Activated CD8-positive, alpha-beta T cell treated with anti-CD3 and anti-CD28 coated beads for 36 hours (primary cell): ENCODE data around the gene PIRT. TPM values are rescaled to one million over a fixed set of nuclear protein-coding genes. Genes with fewer than 3 reads are reported as not detected.

Experiments used
- ATAC-seq: fragments of 200-7000 bp; cut with Tn5 transposase; one replicate; pipeline ENCODE4 v1.10.0; 2021; ENCODE audit warnings: mild to moderate bottlenecking, moderate library complexity
- CTCF ChIA-PET: fragments of 350-600 bp; sonication (Branson Sonifier 250); formaldehyde crosslinking; loops from one replicate; lab custom pipeline; 2021; ENCODE audit warnings: antibody characterized with exemption; lab: Charles Lee
- POLR2A ChIA-PET: fragments of 350-600 bp; sonication (Branson Sonifier 250); formaldehyde crosslinking; loops from one replicate; lab custom pipeline; 2021; ENCODE audit warnings: antibody characterized with exemption; lab: Charles Lee
- DNase-seq: peaks from one replicate; pipeline ENCODE4 v3.0.0-alpha.2; 2020
- H3K27ac Mint-ChIP-seq: one replicate; pipeline ENCODE4 v1.8.0; 2021; ENCODE audit warnings: mild to moderate bottlenecking, mixed read lengths
- H3K27me3 Mint-ChIP-seq: one replicate; pipeline ENCODE4 v1.8.0; 2021; ENCODE audit warnings: mixed read lengths
- H3K36me3 Mint-ChIP-seq: one replicate; pipeline ENCODE4 v1.8.0; 2021; ENCODE audit warnings: low read depth, mixed read lengths
- H3K4me1 Mint-ChIP-seq: one replicate; pipeline ENCODE4 v1.8.0; 2021; ENCODE audit warnings: low read depth, mixed read lengths
- H3K4me3 Mint-ChIP-seq: one replicate; pipeline ENCODE4 v1.8.0; 2021; ENCODE audit warnings: mild to moderate bottlenecking, moderate library complexity, mixed read lengths
- H3K9me3 Mint-ChIP-seq: one replicate; pipeline ENCODE4 v1.8.0; 2021; ENCODE audit warnings: mixed read lengths
- intact Hi-C: fragments of 100-400 bp; cut with micrococcal nuclease; formaldehyde crosslinking; loops from one replicate; pipeline ENCODE4 v1.10.0; 2022
- total RNA-seq, 2 experiments: library from RNA; stranded (reverse); gene quantifications; one replicate each; pipeline ENCODE4 v1.2.3, GENCODE V29; 2021
- TF ChIP-seq, protein P1 (sequence below): fragments of 200-600 bp; IDR thresholded peaks from one replicate; pipeline ENCODE4 v1.8.0; 2022; ENCODE audit warnings: antibody characterized with exemption, mild to moderate bottlenecking

Gene PIRT
- total RNA-seq, 2 experiments from 2014 or later: not detected

GRCh38 chr17:10775740-10776356 lies 62.0 kb downstream of the PIRT start:
- ChIA-PET POLR2A (no interaction called here), CTCF (no interaction called here)
- Mint-ChIP-seq H3K27ac (no peak overlapping the region), H3K9me3 (peaks cover 3% of the 10 kb centered on the region), H3K36me3 (no peaks in the 10 kb centered on the region), H3K27me3 (peaks cover 3% of the 10 kb centered on the region), H3K4me3 (no peak overlapping the region), H3K4me1 (no peaks in the 10 kb centered on the region)
- DNase-seq: no peak
- no peak for ATAC-seq
- intact Hi-C loops: no loop called here
- TF ChIP-seq, protein P1, sequence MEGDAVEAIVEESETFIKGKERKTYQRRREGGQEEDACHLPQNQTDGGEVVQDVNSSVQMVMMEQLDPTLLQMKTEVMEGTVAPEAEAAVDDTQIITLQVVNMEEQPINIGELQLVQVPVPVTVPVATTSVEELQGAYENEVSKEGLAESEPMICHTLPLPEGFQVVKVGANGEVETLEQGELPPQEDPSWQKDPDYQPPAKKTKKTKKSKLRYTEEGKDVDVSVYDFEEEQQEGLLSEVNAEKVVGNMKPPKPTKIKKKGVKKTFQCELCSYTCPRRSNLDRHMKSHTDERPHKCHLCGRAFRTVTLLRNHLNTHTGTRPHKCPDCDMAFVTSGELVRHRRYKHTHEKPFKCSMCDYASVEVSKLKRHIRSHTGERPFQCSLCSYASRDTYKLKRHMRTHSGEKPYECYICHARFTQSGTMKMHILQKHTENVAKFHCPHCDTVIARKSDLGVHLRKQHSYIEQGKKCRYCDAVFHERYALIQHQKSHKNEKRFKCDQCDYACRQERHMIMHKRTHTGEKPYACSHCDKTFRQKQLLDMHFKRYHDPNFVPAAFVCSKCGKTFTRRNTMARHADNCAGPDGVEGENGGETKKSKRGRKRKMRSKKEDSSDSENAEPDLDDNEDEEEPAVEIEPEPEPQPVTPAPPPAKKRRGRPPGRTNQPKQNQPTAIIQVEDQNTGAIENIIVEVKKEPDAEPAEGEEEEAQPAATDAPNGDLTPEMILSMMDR: no peak

DNA sequence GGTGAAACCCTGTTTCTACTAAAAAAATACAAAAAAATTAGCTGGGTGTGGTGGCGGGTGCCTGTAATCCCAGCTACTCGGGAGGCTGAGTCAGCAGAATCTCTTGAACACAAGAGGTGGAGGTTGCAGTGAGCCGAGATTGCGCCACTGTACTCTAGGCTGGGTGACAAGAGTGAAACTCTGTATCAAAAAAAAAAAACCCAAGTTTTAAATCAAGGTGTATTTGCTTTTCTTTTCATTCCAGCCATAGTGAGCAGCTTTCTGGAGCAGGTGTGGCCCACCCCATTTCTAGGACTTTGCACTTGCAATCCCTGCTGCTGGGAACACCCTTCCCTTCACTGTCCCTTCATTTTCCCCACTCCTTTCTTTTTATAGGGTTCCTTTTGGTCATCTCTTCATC lies 62.8 kb downstream of the PIRT start:
- Mint-ChIP-seq H3K9me3 (peaks cover 3% of the 10 kb centered on the region), H3K27ac (no peak overlapping the region), H3K4me3 (no peak overlapping the region), H3K36me3 (no peaks in the 10 kb centered on the region), H3K27me3 (peaks cover 2% of the 10 kb centered on the region), H3K4me1 (no peaks in the 10 kb centered on the region)
- ChIA-PET CTCF (no interaction called here), POLR2A (no interaction called here)
- ATAC-seq: no peak
- TF ChIP-seq, protein P1: no peak
- intact Hi-C loops: no loop called here
- no peak for DNase-seq

DNA sequence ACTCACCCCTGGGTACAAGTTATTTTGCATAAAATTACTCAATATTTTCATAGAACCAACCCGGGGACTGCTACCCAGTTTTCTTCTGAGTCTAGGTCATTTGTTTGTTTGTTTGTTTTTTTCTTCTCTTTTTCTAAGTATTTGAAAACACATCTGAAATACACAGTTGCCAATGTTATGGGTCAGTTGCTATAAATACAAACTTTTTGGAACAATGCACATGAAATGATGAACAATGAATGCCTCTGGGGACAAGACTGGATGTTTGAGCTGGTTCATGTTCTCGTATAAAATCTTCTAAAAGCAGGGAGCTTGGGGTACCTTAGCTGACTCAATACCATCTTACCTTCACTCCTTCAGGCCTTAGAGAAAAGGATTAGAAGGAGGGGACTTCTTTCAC lies 64.5 kb downstream of the PIRT start:
- ATAC-seq (no peak), DNase-seq (no peak)
- H3K36me3 Mint-ChIP-seq: no peaks in the 10 kb centered on the region
- intact Hi-C loops: loop anchor here (2.0 kb wide), 1 partner anchor 71 kb away; no protein-coding TSS in a partner anchor
- CTCF ChIA-PET: interaction anchor here (1.0 to 3.0 kb wide), 11 partner anchors 10 to 371 kb away, joined by 3 to 33 read pairs (median 5); no protein-coding TSS in a partner anchor
- TF ChIP-seq, protein P1: no peak
- H3K27ac Mint-ChIP-seq: no peak overlapping the region
- peaks cover 2% of the 10 kb centered on the region for H3K27me3 Mint-ChIP-seq
- POLR2A ChIA-PET: no interaction called here
- peaks cover 3% of the 10 kb centered on the region for H3K9me3 Mint-ChIP-seq
- H3K4me1 Mint-ChIP-seq: no peaks in the 10 kb centered on the region
- H3K4me3 Mint-ChIP-seq: no peak overlapping the region

Other genes starting within 250 kb of the PIRT start
- 1 to 10 TPM; 1.8 to 4.1 TPM for gene MYH3, start 180.8 kb downstream of the PIRT start, total RNA-seq
- gene SCO1, start 140.6 kb downstream of the PIRT start, total RNA-seq: 10 to 100 TPM; 45.3 to 45.4 TPM
- gene ADPRM, start 140.5 kb downstream of the PIRT start, total RNA-seq: 10 to 100 TPM; 13.0 to 13.6 TPM
- gene TMEM220, start 108.1 kb downstream of the PIRT start, total RNA-seq: 1 to 10 TPM in 1 of 2 experiments, under 1 TPM in 1; 0.63 to 1.4 TPM
- not detected for gene TMEM238L, start 34.0 kb downstream of the PIRT start, total RNA-seq